DOHH2 (cell line): ENCODE data around the gene MEGF11.

Source experiments
- H3F3A ChIP-seq: fragments of 200-600 bp; sonication (generic), shearing (Covaris generic); 2 replicates; pipeline ENCODE4 v1.6.0; 2016; ENCODE audit warnings: antibody characterized with exemption, mild to moderate bottlenecking; ENCODE audit not compliant: control insufficient read depth, insufficient read depth
- H3K27ac ChIP-seq: fragments of 200-600 bp; sonication (generic); 2 replicates; pipeline ENCODE4 v1.5.1; 2014; ENCODE audit warnings: low read depth, mild to moderate bottlenecking, low read length, moderate library complexity
- H3K27me3 ChIP-seq: fragments of 200-600 bp; sonication (generic); 2 replicates; pipeline ENCODE4 v1.6.1; 2014; ENCODE audit warnings: mild to moderate bottlenecking, low read length, mixed read lengths; ENCODE audit not compliant: control insufficient read depth
- H3K36me3 ChIP-seq: fragments of 200-600 bp; sonication (generic); 2 replicates; pipeline ENCODE4 v1.6.1; 2014; ENCODE audit warnings: mild to moderate bottlenecking, low read length, moderate library complexity, mixed read lengths; ENCODE audit not compliant: control insufficient read depth
- H3K4me1 ChIP-seq: fragments of 200-600 bp; sonication (generic); 2 replicates; pipeline ENCODE4 v1.6.1; 2014; ENCODE audit warnings: mild to moderate bottlenecking, low read length, mixed read lengths; ENCODE audit not compliant: control insufficient read depth
- H3K4me2 ChIP-seq: fragments of 200-600 bp; sonication (generic); 2 replicates; pipeline ENCODE4 v1.6.0; 2014; ENCODE audit warnings: mild to moderate bottlenecking, low read length, moderate library complexity
- H3K4me3 ChIP-seq: fragments of 200-600 bp; sonication (generic); 2 replicates; pipeline ENCODE4 v1.5.1; 2014; ENCODE audit warnings: mild to moderate bottlenecking, low read length, mixed read lengths
- H3K79me2 ChIP-seq: fragments of 200-600 bp; sonication (generic); 2 replicates; pipeline ENCODE4 v1.6.1; 2014; ENCODE audit warnings: mild to moderate bottlenecking, low read length, mixed read lengths; ENCODE audit not compliant: control insufficient read depth
- H3K9me2 ChIP-seq: fragments of 200-600 bp; sonication (generic); replicated peaks from 2 replicates; pipeline ENCODE4 v1.6.1; 2014; ENCODE audit warnings: mild to moderate bottlenecking, low read length, mixed read lengths; ENCODE audit not compliant: control insufficient read depth
- H3K9me3 ChIP-seq: fragments of 200-600 bp; sonication (generic); 2 replicates; pipeline ENCODE4 v1.6.1; 2014; ENCODE audit warnings: antibody characterized with exemption, low read length, mixed read lengths; ENCODE audit not compliant: control insufficient read depth, insufficient read depth
- H4K20me1 ChIP-seq: fragments of 200-600 bp; sonication (generic); 2 replicates; pipeline ENCODE4 v1.6.0; 2014; ENCODE audit warnings: low read depth, mild to moderate bottlenecking, antibody characterized with exemption, low read length, moderate library complexity; ENCODE audit not compliant: control insufficient read depth, insufficient read depth
- CTCF ChIP-seq: fragments of 200-600 bp; sonication (generic); IDR thresholded peaks from one replicate; pipeline ENCODE4 v1.5.1; 2014; ENCODE audit warnings: antibody characterized with exemption, mild to moderate bottlenecking, low read depth, low read length; ENCODE audit not compliant: poor library complexity, severe bottlenecking
- EZH2phosphoT487 ChIP-seq: fragments of 200-600 bp; sonication (generic); IDR thresholded peaks from 2 replicates; pipeline ENCODE4 v1.6.1; 2017; ENCODE audit warnings: borderline replicate concordance, mild to moderate bottlenecking, antibody characterized with exemption, low read length, moderate library complexity, mixed read lengths

MEGF11 gene

GRCh38 chr15:66153549-66154415 is 99.8 kb downstream of the MEGF11 start:
- Histone ChIP-seq H3K27me3 (no peaks in the 10 kb centered on the region), H4K20me1 (0 out of 2 replicates have a peak, but pooled peaks cover 2% of the 10 kb centered on the region), H3K4me1 (peaks cover 98% of the 10 kb centered on the region), H3K27ac (peak overlapping the region; percentile 100), H3K36me3 (peaks cover 63% of the 10 kb centered on the region), H3K9me3 (no peaks in the 10 kb centered on the region), H3K9me2 (no peaks in the 10 kb centered on the region), H3F3A (peaks cover 41% of the 10 kb centered on the region), H3K4me3 (peak overlapping the region; percentile 81), H3K79me2 (peaks cover 81% of the 10 kb centered on the region), H3K4me2 (peak overlapping the region; percentile 98)
- TF ChIP-seq EZH2phosphoT487 (no peak), CTCF (no peak)

GRCh38 chr15:66152650-66153049 is 100.9 kb downstream of the MEGF11 start:
- Histone ChIP-seq H3F3A (peaks cover 40% of the 10 kb centered on the region), H4K20me1 (peaks cover 7% of the 10 kb centered on the region), H3K4me3 (peak overlapping the region; percentile 81), H3K27me3 (no peaks in the 10 kb centered on the region), H3K9me3 (no peaks in the 10 kb centered on the region), H3K79me2 (peaks cover 81% of the 10 kb centered on the region), H3K4me1 (peaks cover 98% of the 10 kb centered on the region), H3K9me2 (no peaks in the 10 kb centered on the region), H3K36me3 (peaks cover 70% of the 10 kb centered on the region), H3K4me2 (peak overlapping the region; percentile 98), H3K27ac (peak overlapping the region; percentile 100)
- TF ChIP-seq EZH2phosphoT487 (no peak), CTCF (no peak)

DNA sequence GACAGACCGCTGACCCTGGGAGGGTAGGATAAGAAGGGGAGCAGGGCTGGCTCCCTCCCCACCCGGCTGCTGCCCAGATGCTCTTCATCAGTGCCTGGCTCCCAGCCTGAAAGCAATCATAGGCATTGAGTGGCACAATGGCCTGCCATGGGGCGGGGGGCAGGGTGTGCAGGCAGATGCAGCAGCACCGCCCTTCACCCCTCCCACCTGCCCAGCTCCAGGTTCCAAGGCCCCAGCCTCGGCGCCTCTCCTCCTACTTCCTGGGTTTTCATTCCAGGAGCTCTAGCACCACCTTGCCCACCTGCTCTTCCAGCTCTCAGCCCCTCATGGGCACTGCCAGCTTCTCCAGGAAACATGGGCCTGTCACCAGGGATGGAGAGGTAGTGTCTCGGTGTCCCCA is 101.7 kb downstream of the MEGF11 start:
- peaks cover 79% of the 10 kb centered on the region for H3K36me3 ChIP-seq
- H4K20me1 ChIP-seq: peaks cover 10% of the 10 kb centered on the region
- no peaks in the 10 kb centered on the region for H3K9me2 ChIP-seq
- TF ChIP-seq EZH2phosphoT487 (no peak), CTCF (peak; percentile 63)
- H3K27ac ChIP-seq: peak overlapping the region; percentile 100
- H3K4me1 ChIP-seq: peaks cover 98% of the 10 kb centered on the region
- no peaks in the 10 kb centered on the region for H3K9me3 ChIP-seq
- no peaks in the 10 kb centered on the region for H3K27me3 ChIP-seq
- H3K4me2 ChIP-seq: peak overlapping the region; percentile 98
- peak overlapping the region; percentile 81 for H3K4me3 ChIP-seq
- H3F3A ChIP-seq: peaks cover 33% of the 10 kb centered on the region
- peaks cover 81% of the 10 kb centered on the region for H3K79me2 ChIP-seq
